ENCODE results near the gene TRIM44.

- TF ChIP-seq, protein P1, sequence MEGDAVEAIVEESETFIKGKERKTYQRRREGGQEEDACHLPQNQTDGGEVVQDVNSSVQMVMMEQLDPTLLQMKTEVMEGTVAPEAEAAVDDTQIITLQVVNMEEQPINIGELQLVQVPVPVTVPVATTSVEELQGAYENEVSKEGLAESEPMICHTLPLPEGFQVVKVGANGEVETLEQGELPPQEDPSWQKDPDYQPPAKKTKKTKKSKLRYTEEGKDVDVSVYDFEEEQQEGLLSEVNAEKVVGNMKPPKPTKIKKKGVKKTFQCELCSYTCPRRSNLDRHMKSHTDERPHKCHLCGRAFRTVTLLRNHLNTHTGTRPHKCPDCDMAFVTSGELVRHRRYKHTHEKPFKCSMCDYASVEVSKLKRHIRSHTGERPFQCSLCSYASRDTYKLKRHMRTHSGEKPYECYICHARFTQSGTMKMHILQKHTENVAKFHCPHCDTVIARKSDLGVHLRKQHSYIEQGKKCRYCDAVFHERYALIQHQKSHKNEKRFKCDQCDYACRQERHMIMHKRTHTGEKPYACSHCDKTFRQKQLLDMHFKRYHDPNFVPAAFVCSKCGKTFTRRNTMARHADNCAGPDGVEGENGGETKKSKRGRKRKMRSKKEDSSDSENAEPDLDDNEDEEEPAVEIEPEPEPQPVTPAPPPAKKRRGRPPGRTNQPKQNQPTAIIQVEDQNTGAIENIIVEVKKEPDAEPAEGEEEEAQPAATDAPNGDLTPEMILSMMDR (IDR thresholded peaks at IDR 0.05; ENCODE audit: insufficient read depth, low read length, poor library complexity, severe bottlenecking): no peak
- TF ChIP-seq EZH2phosphoT487 (conservative IDR thresholded peaks at IDR 0.05; ENCODE audit: low read length): no peak
Measured at GRCh38 chr11:35799655-35800054, 137.1 kb downstream of the TRIM44 start.

Data from SU-DHL-6 (cell line).